Astrocyte (in vitro differentiated cells and primary cell): Measurements from ENCODE around the gene S100G. TPM values are rescaled to one million over a fixed set of nuclear protein-coding genes. Genes with fewer than 3 reads are reported as not detected.

ENCODE experiments used
- DNase-seq: peaks from one replicate; pipeline ENCODE4 v3.0.0-alpha.2; 2010; ENCODE audit warnings: low read depth
- FAIRE-seq: peaks from 2 replicates; lab custom pipeline; 2011; peaks lifted over from hg19 to GRCh38; lab: Jason Lieb, UNC
- H2AFZ ChIP-seq: 2 replicates; pipeline ENCODE4 v1.6.0; 2012; ENCODE audit warnings: low read depth, low read length, inconsistent platforms
- H3K27ac ChIP-seq: 2 replicates; pipeline ENCODE4 v1.5.1; 2011; ENCODE audit warnings: low read depth, low read length, inconsistent platforms
- H3K27me3 ChIP-seq: 2 replicates; pipeline ENCODE4 v1.6.0; 2011; ENCODE audit warnings: low read length, inconsistent platforms; ENCODE audit not compliant: insufficient read depth
- H3K36me3 ChIP-seq: 2 replicates; pipeline ENCODE4 v1.5.1; 2011; ENCODE audit warnings: low read length, inconsistent platforms; ENCODE audit not compliant: insufficient read depth
- H3K4me1 ChIP-seq: 2 replicates; pipeline ENCODE4 v1.5.1; 2011; ENCODE audit warnings: low read length, inconsistent platforms; ENCODE audit not compliant: insufficient read depth
- H3K4me2 ChIP-seq: 2 replicates; pipeline ENCODE4 v1.6.0; 2012; ENCODE audit warnings: low read length, inconsistent platforms
- H3K4me3 ChIP-seq: 2 replicates; pipeline ENCODE4 v1.5.1; 2011; ENCODE audit warnings: low read depth, mild to moderate bottlenecking, low read length, inconsistent platforms; ENCODE audit not compliant: insufficient read depth
- H3K79me2 ChIP-seq: 2 replicates; pipeline ENCODE4 v1.6.0; 2012; ENCODE audit warnings: mild to moderate bottlenecking, low read length, inconsistent platforms; ENCODE audit not compliant: insufficient read depth
- H3K9ac ChIP-seq: 2 replicates; pipeline ENCODE4 v1.6.0; 2012; ENCODE audit warnings: mild to moderate bottlenecking, low read length, inconsistent platforms
- H3K9me3 ChIP-seq: 2 replicates; pipeline ENCODE4 v1.5.1; 2012; ENCODE audit warnings: low read depth, mild to moderate bottlenecking, low read length, inconsistent platforms; ENCODE audit not compliant: insufficient read depth
- H4K20me1 ChIP-seq: 2 replicates; pipeline ENCODE4 v1.6.0; 2012; ENCODE audit warnings: low read length, inconsistent platforms; ENCODE audit not compliant: insufficient read depth
- H3K27ac Mint-ChIP-seq: one replicate; pipeline ENCODE4 v1.8.0; 2021; ENCODE audit warnings: mild to moderate bottlenecking, mixed read lengths; ENCODE audit not compliant: unreplicated experiment
- H3K27me3 Mint-ChIP-seq: one replicate; pipeline ENCODE4 v1.8.0; 2021; ENCODE audit warnings: low read depth, mixed read lengths; ENCODE audit not compliant: unreplicated experiment
- H3K36me3 Mint-ChIP-seq: one replicate; pipeline ENCODE4 v1.8.0; 2021; ENCODE audit warnings: low read depth, mixed read lengths; ENCODE audit not compliant: unreplicated experiment
- H3K4me1 Mint-ChIP-seq: one replicate; pipeline ENCODE4 v1.8.0; 2021; ENCODE audit warnings: low read depth, mixed read lengths; ENCODE audit not compliant: unreplicated experiment
- H3K4me3 Mint-ChIP-seq: one replicate; pipeline ENCODE4 v1.8.0; 2021; ENCODE audit warnings: mild to moderate bottlenecking, moderate library complexity, mixed read lengths; ENCODE audit not compliant: unreplicated experiment
- H3K9me3 Mint-ChIP-seq: one replicate; pipeline ENCODE4 v1.8.0; 2021; ENCODE audit warnings: mild to moderate bottlenecking, mixed read lengths; ENCODE audit not compliant: unreplicated experiment
- EZH2 ChIP-seq: IDR thresholded peaks from 2 replicates; pipeline ENCODE4 v1.6.1; 2012; ENCODE audit warnings: mild to moderate bottlenecking, low read length, inconsistent platforms; ENCODE audit not compliant: insufficient read depth
- total RNA-seq: library from RNA; stranded (reverse); gene quantifications from 2 replicates; pipeline ENCODE4 v1.2.1, GENCODE V29; 2021
- TF ChIP-seq, protein P1 (sequence below): IDR thresholded peaks from 2 replicates; pipeline ENCODE4 v1.5.1; 2011; ENCODE audit warnings: low read depth, mild to moderate bottlenecking, inconsistent platforms, low read length, moderate library complexity; ENCODE audit not compliant: insufficient read depth

S100G gene
- total RNA-seq, 1 donor from 2014 or later = not detected

DNA sequence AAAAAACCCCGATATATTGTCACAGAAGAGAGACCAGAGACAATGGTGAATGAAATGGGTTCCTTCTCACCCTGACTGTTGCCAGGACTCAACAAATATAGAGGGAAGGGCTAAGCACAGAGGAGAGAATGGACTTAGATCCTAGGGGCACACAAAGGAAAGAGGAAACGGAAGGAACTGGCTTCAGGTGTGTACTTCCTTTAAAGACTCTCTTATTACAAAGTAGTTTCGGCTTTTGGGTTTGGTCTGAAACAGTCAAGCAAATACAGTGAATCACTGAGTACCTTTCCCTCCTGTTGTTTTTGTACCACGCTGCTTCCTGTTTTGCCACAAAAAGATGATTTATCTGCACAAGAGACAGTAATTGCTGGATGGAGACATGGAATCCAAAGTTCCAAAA is 46.1 kb upstream of the S100G start:
- DNase-seq (no peak), FAIRE-seq (peak; percentile 37)
- Mint-ChIP-seq H3K27me3 (no peaks in the 10 kb centered on the region), H3K9me3 (no peaks in the 10 kb centered on the region), H3K4me3 (no peak overlapping the region), H3K36me3 (peaks cover 3% of the 10 kb centered on the region), H3K4me1 (peaks cover 11% of the 10 kb centered on the region), H3K27ac (no peak overlapping the region)
- Histone ChIP-seq H3K4me3 (no peak overlapping the region), H3K79me2 (no peaks in the 10 kb centered on the region), H3K9ac (peak overlapping the region; percentile 33), H3K27me3 (no peaks in the 10 kb centered on the region), H3K4me1 (peaks cover 12% of the 10 kb centered on the region), H2AFZ (no peak overlapping the region), H4K20me1 (no peaks in the 10 kb centered on the region), H3K4me2 (peak overlapping the region; percentile 34), H3K9me3 (no peaks in the 10 kb centered on the region), H3K27ac (peak overlapping the region; percentile 59), H3K36me3 (no peaks in the 10 kb centered on the region)
- TF ChIP-seq, protein P1, sequence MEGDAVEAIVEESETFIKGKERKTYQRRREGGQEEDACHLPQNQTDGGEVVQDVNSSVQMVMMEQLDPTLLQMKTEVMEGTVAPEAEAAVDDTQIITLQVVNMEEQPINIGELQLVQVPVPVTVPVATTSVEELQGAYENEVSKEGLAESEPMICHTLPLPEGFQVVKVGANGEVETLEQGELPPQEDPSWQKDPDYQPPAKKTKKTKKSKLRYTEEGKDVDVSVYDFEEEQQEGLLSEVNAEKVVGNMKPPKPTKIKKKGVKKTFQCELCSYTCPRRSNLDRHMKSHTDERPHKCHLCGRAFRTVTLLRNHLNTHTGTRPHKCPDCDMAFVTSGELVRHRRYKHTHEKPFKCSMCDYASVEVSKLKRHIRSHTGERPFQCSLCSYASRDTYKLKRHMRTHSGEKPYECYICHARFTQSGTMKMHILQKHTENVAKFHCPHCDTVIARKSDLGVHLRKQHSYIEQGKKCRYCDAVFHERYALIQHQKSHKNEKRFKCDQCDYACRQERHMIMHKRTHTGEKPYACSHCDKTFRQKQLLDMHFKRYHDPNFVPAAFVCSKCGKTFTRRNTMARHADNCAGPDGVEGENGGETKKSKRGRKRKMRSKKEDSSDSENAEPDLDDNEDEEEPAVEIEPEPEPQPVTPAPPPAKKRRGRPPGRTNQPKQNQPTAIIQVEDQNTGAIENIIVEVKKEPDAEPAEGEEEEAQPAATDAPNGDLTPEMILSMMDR = no peak
- no peak for TF ChIP-seq EZH2

DNA sequence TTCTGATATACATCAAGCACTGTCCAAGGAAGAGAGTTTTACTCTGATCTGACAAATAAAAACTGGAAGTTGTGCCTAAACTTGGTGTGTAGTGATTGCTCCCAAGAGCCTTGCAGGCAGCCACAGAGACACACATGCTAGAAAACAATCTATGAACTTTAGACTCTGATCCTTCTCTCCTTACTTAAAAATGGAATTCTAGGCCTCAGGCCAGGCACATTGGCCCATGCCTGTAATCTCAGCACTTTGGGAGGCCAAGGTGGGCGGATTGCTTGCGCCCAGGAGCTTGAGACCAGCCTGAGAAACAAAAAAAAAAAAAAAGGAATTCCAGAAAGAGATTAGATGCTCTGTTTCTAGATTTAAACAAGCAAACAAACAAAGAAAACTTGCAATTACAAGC is 45.6 kb upstream of the S100G start:
- H3K4me3 Mint-ChIP-seq = no peak overlapping the region
- peak overlapping the region; percentile 59 for H3K27ac ChIP-seq
- FAIRE-seq = no peak

DNA sequence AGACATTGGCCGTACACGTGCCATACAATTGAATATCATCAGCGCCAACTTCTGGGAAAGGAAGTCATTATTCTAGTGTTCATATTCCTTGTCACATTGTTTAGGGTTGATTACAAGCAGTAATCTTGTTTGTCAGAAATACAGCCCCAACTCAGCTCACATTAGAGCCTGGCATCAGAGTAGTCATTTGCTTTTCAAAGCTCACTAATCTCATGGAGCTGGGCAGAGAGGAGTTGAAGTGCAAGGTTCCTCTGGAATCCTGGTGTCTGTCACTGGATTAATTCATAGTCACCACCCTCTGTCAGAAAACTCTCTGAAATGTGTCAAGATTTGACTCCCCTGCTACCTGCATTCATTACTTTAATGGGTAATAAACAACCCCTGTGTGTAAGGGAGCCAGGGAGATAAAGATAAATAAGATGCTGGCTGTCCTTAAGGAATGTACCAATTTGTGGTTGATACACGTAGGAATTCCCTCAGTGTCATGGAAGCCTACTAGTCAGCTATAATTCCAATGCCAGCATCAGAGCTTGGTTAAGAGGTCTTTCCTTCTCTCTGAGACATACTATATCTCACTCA is 43.7 kb upstream of the S100G start:
- Histone ChIP-seq H3K4me3 (no peak overlapping the region), H3K79me2 (no peaks in the 10 kb centered on the region), H2AFZ (no peak overlapping the region), H3K4me2 (no peak overlapping the region), H3K9me3 (no peaks in the 10 kb centered on the region), H4K20me1 (no peaks in the 10 kb centered on the region), H3K27me3 (no peaks in the 10 kb centered on the region), H3K4me1 (peaks cover 15% of the 10 kb centered on the region), H3K9ac (no peak overlapping the region), H3K27ac (no peak overlapping the region), H3K36me3 (no peaks in the 10 kb centered on the region)
- H3K36me3 Mint-ChIP-seq = no peaks in the 10 kb centered on the region
- TF ChIP-seq EZH2 = no peak
- TF ChIP-seq, protein P1 = no peak
- FAIRE-seq (peak; percentile 23), DNase-seq (peak; percentile 39)
- no peak overlapping the region for H3K27ac Mint-ChIP-seq
- no peaks in the 10 kb centered on the region for H3K9me3 Mint-ChIP-seq
- no peaks in the 10 kb centered on the region for H3K27me3 Mint-ChIP-seq
- no peak overlapping the region for H3K4me3 Mint-ChIP-seq
- H3K4me1 Mint-ChIP-seq = peaks cover 11% of the 10 kb centered on the region

More for the DNA sequence above, 45.6 kb upstream of the S100G start:
- Histone ChIP-seq H3K9me3 (no peaks in the 10 kb centered on the region), H3K36me3 (no peaks in the 10 kb centered on the region), H3K27me3 (no peaks in the 10 kb centered on the region), H4K20me1 (no peaks in the 10 kb centered on the region), H3K4me2 (peak overlapping the region; percentile 34), H3K79me2 (no peaks in the 10 kb centered on the region), H3K4me1 (peaks cover 12% of the 10 kb centered on the region), H3K9ac (peak overlapping the region; percentile 33), H2AFZ (no peak overlapping the region), H3K4me3 (no peak overlapping the region)
- TF ChIP-seq EZH2 = no peak
- TF ChIP-seq, protein P1 = no peak
- Mint-ChIP-seq H3K36me3 (peaks cover 3% of the 10 kb centered on the region), H3K9me3 (no peaks in the 10 kb centered on the region), H3K4me1 (peaks cover 11% of the 10 kb centered on the region), H3K27ac (no peak overlapping the region), H3K27me3 (no peaks in the 10 kb centered on the region)
- DNase-seq = no peak
